Karpas-422 (cell line): ENCODE results near the gene SWT1. TPM values are rescaled to one million over a fixed set of nuclear protein-coding genes. Genes with fewer than 3 reads are reported as not detected.
"Not testable (repeated sequence)": the region's sequence is repeated elsewhere in the genome, so short reads cannot be mapped to it uniquely, and the experiment has no call there.

Experiments used
- DNase-seq: peaks from one replicate; pipeline ENCODE4 v3.0.0-alpha.2; 2015
- H2AFZ ChIP-seq: fragments of 200-600 bp; sonication (generic); 2 replicates; pipeline ENCODE4 v1.6.1; 2014; ENCODE audit warnings: antibody characterized with exemption, low read length, mixed read lengths
- H3K27ac ChIP-seq: fragments of 200-600 bp; sonication (generic); 2 replicates; pipeline ENCODE4 v1.5.1; 2014; ENCODE audit warnings: mild to moderate bottlenecking, low read length, moderate library complexity
- H3K27me3 ChIP-seq: fragments of 200-600 bp; sonication (generic); 2 replicates; pipeline ENCODE4 v1.6.1; 2014; ENCODE audit warnings: low read length, mixed read lengths
- H3K36me3 ChIP-seq: fragments of 200-600 bp; sonication (generic); 2 replicates; pipeline ENCODE4 v1.6.1; 2014; ENCODE audit warnings: low read length, mixed read lengths; ENCODE audit not compliant: insufficient read depth
- H3K4me1 ChIP-seq: fragments of 200-600 bp; sonication (generic); 2 replicates; pipeline ENCODE4 v1.6.1; 2014; ENCODE audit warnings: mild to moderate bottlenecking, low read length, mixed read lengths
- H3K4me2 ChIP-seq: fragments of 200-600 bp; sonication (generic); 2 replicates; pipeline ENCODE4 v1.6.1; 2014; ENCODE audit warnings: low read length, low read depth, mild to moderate bottlenecking; ENCODE audit not compliant: poor library complexity, severe bottlenecking
- H3K4me3 ChIP-seq: fragments of 200-600 bp; sonication (generic); 2 replicates; pipeline ENCODE4 v1.5.1; 2014; ENCODE audit warnings: mild to moderate bottlenecking, antibody characterized with exemption, low read length, mixed read lengths
- H3K79me2 ChIP-seq: fragments of 200-600 bp; sonication (generic); 2 replicates; pipeline ENCODE4 v1.6.1; 2014; ENCODE audit warnings: mild to moderate bottlenecking, low read length, mixed read lengths
- H3K9ac ChIP-seq: fragments of 200-600 bp; sonication (generic); 2 replicates; pipeline ENCODE4 v1.6.0; 2014; ENCODE audit warnings: low read length
- H3K9me2 ChIP-seq: fragments of 200-600 bp; sonication (generic), shearing (Covaris generic); replicated peaks from 2 replicates; pipeline ENCODE4 v1.6.0; 2014; ENCODE audit warnings: mild to moderate bottlenecking, low read length, moderate library complexity; ENCODE audit not compliant: insufficient read depth
- H3K9me3 ChIP-seq: fragments of 300-700, 200-600 bp; sonication (generic); 2 replicates; pipeline ENCODE4 v1.6.1; 2014; ENCODE audit warnings: low read length, mixed read lengths
- H4K20me1 ChIP-seq: fragments of 200-600 bp; sonication (generic); 2 replicates; pipeline ENCODE4 v1.6.1; 2014; ENCODE audit warnings: mild to moderate bottlenecking, antibody characterized with exemption, low read length, low read depth; ENCODE audit not compliant: insufficient read depth
- total RNA-seq: library from RNA; depleted of rRNA; stranded (reverse); fragments of >200 nt; shearing (Covaris generic); gene quantifications from 2 replicates; pipeline ENCODE4 v1.2.3, GENCODE V29; 2014; ENCODE audit warnings: low replicate concordance

SWT1 gene
- total RNA-seq, 1 experiment from 2014 or later, result 1.8 TPM

DNA sequence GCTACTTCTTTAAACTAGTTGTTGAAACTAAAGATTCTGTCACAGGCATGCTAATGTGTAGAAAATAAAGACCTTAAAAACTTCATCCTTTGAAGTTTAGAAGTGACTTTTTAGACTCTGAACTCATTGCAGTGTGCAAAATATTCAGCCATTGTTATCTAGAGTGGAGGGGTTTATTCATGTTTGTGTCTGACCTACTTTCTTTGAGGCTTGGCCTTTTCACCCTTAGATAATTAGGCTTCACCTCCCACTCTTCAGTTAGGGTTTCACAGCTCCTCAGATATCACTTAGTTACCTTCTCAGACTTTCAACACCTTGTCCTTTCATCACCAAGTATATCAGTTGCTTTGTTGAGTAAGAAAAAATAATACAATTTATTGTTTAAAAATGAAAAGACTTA is 84.2 kb downstream of the SWT1 start:
- no peaks in the 10 kb centered on the region for H3K4me1 ChIP-seq
- H3K9me2 ChIP-seq, result no peaks in the 10 kb centered on the region
- H3K4me2 ChIP-seq, result no peak overlapping the region
- H3K27me3 ChIP-seq, result no peaks in the 10 kb centered on the region
- no peaks in the 10 kb centered on the region for H3K79me2 ChIP-seq
- no peaks in the 10 kb centered on the region for H4K20me1 ChIP-seq
- no peaks in the 10 kb centered on the region for H3K9me3 ChIP-seq
- H2AFZ ChIP-seq, result no peak overlapping the region
- no peak for DNase-seq
- H3K4me3 ChIP-seq, result no peak overlapping the region
- no peaks in the 10 kb centered on the region for H3K36me3 ChIP-seq
- H3K27ac ChIP-seq, result no peak overlapping the region
- no peak overlapping the region for H3K9ac ChIP-seq

DNA sequence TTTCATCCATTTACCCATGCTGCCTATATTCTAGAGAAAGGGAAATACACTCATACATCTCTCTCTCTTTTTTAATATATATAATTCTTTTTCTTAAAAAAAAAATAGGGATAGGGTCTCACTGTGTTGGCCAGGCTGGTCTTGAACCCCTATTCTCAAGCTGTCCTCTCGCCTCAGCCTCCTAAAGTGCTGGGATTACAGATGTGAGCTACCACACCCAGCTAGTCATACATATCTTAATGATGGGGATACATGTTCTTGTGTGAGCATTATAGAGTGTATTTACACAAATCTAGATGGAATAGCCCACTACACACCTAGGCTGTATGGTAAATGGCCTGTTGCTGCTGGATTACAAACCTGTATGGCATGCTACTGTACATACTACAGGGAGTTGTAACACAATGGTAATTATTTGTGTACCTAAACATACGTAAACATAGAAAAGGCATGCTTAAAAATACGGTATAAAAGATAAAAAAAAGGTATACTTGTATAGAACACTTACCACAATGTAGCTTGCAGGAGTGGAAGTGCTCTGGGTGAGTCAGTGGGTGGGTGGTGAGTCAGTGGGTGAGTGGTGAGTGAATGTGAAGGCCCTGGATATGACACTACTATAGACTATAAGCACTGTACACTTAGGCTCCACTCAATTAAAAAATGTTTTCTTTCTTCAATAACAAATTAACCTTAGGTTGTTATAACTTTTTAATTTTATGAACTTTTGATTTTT is 87.2 kb downstream of the SWT1 start:
- DNase-seq, result no peak

DNA sequence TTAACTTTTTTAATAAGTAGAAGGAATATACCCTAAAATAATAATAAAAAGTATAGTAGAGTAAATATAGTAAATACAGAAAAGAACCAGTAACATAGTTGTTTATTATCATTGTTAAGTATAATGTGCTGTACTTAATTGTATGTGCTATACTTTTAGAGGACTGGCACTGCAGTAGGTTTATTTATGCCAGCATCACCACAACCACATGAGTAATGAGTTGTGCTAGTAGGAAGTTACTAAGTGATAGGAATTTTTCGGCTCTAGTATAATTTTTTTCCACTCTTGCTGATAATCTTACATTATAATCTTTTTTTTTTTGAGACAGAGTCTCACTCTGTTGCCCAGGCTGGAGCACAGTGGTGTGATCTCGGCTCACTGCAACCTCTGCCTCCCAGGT is 88.5 kb downstream of the SWT1 start:
- no peak for DNase-seq
- Histone ChIP-seq H3K4me3 (no peak overlapping the region), H3K27ac (no peak overlapping the region)

More for the DNA sequence above, 87.2 kb downstream of the SWT1 start:
- Histone ChIP-seq H3K9ac (no peak overlapping the region), H3K36me3 (no peaks in the 10 kb centered on the region), H3K79me2 (no peaks in the 10 kb centered on the region), H3K27ac (no peak overlapping the region), H3K9me3 (no peaks in the 10 kb centered on the region), H3K27me3 (no peaks in the 10 kb centered on the region), H2AFZ (no peak overlapping the region), H3K9me2 (no peaks in the 10 kb centered on the region), H3K4me1 (no peaks in the 10 kb centered on the region), H3K4me3 (no peak overlapping the region), H4K20me1 (no peaks in the 10 kb centered on the region), H3K4me2 (no peak overlapping the region)

DNA sequence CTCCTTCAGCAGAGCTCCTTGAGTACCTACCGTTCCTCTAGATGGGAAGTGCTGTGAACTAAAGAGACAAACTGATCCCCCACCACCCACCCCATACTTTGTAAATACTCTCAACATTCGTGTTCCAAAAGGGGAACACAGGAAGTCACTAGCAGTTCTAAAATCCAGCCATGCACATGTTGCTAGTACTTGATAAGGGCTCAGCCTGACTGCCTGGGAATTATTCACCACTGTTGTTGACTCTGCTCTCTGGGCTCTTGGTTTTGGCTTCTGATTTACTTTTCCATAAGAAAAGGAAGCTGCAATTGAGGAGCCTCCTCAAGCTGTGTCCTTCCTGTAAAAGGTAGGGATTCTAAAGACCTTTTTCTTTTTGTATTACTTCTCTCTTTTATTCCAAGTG is 92.6 kb downstream of the SWT1 start:
- no peaks in the 10 kb centered on the region for H3K79me2 ChIP-seq
- no peak overlapping the region for H3K4me3 ChIP-seq
- H3K9ac ChIP-seq, result no peak overlapping the region
- H3K4me2 ChIP-seq, result no peak overlapping the region
- no peaks in the 10 kb centered on the region for H3K9me3 ChIP-seq
- no peaks in the 10 kb centered on the region for H3K4me1 ChIP-seq
- DNase-seq, result no peak
- H3K36me3 ChIP-seq, result no peaks in the 10 kb centered on the region
- no peak overlapping the region for H2AFZ ChIP-seq
- no peaks in the 10 kb centered on the region for H3K27me3 ChIP-seq
- no peaks in the 10 kb centered on the region for H3K9me2 ChIP-seq
- H3K27ac ChIP-seq, result no peak overlapping the region
- no peaks in the 10 kb centered on the region for H4K20me1 ChIP-seq

More for the DNA sequence above, 88.5 kb downstream of the SWT1 start:
- no peaks in the 10 kb centered on the region for H3K79me2 ChIP-seq
- H3K9me2 ChIP-seq, result no peaks in the 10 kb centered on the region
- H3K9me3 ChIP-seq, result no peaks in the 10 kb centered on the region
- H3K9ac ChIP-seq, result no peak overlapping the region
- no peaks in the 10 kb centered on the region for H3K36me3 ChIP-seq
- H3K27me3 ChIP-seq, result no peaks in the 10 kb centered on the region
- H3K4me2 ChIP-seq, result no peak overlapping the region
- no peaks in the 10 kb centered on the region for H4K20me1 ChIP-seq
- no peaks in the 10 kb centered on the region for H3K4me1 ChIP-seq
- no peak overlapping the region for H2AFZ ChIP-seq

DNA sequence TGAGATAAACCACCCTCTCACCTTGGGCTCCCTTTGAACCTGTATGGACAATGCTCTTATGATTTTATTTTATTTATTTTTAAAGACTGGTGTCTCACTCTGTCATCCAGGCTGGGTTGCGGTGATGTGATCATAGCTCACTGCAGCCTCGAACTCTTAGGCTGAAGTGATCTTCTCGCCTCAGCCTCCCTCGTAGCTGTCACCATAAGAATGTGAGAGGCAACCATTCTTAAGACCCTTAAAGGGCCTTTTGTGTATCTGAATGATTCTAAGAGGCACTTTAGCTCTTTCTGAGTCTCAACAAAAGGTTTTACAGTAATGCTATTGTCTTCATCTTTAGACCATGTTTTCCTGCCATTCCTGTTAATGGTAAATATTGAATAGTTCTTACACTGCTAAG is 93.1 kb downstream of the SWT1 start:
- no peak overlapping the region for H3K9ac ChIP-seq
- H3K36me3 ChIP-seq, result no peaks in the 10 kb centered on the region
- DNase-seq, result no peak
- no peaks in the 10 kb centered on the region for H4K20me1 ChIP-seq
- no peaks in the 10 kb centered on the region for H3K4me1 ChIP-seq
- H3K9me2 ChIP-seq, result no peaks in the 10 kb centered on the region
- H3K9me3 ChIP-seq, result no peaks in the 10 kb centered on the region
- H2AFZ ChIP-seq, result no peak overlapping the region
- no peak overlapping the region for H3K4me3 ChIP-seq
- H3K27me3 ChIP-seq, result no peaks in the 10 kb centered on the region
- no peak overlapping the region for H3K27ac ChIP-seq
- H3K79me2 ChIP-seq, result no peaks in the 10 kb centered on the region
- no peak overlapping the region for H3K4me2 ChIP-seq

DNA sequence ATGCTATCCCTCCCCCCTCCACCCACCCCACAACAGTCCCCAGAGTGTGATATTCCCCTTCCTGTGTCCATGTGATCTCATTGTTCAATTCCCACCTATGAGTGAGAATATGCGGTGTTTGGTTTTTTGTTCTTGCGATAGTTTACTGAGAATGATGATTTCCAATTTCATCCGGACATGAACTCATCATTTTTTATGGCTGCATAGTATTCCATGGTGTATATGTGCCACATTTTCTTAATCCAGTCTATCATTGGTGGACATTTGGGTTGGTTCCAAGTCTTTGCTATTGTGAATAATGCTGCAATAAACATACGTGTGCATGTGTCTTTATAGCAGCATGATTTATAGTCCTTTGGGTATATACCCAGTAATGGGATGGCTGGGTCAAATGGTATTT is 95.0 kb downstream of the SWT1 start:
- not testable (repeated sequence) for H3K4me2 ChIP-seq, H3K4me1 ChIP-seq, H3K79me2 ChIP-seq, H3K9ac ChIP-seq, H3K27me3 ChIP-seq, H3K36me3 ChIP-seq, H2AFZ ChIP-seq, H3K9me2 ChIP-seq, H4K20me1 ChIP-seq, H3K4me3 ChIP-seq, H3K9me3 ChIP-seq, DNase-seq, H3K27ac ChIP-seq

DNA sequence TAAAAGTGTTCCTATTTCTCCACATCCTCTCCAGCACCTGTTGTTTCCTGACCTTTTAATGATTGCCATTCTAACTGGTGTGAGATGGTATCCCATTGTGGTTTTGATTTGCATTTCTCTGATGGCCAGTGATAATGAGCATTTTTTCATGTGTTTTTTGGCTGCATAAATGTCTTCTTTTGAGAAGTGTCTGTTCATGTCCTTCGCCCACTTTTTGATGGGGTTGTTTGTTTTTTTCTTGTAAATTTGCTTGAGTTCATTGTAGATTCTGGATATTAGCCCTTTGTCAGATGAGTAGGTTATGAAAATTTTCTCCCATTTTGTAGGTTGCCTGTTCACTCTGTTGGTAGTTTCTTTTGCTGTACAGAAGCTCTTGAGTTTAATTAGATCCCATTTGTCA is 95.4 kb downstream of the SWT1 start:
- H3K36me3 ChIP-seq, H4K20me1 ChIP-seq, DNase-seq, H3K9me2 ChIP-seq, H3K27me3 ChIP-seq, H3K27ac ChIP-seq, H3K4me2 ChIP-seq, H3K4me1 ChIP-seq, H3K4me3 ChIP-seq, H3K79me2 ChIP-seq, H3K9ac ChIP-seq, H2AFZ ChIP-seq, H3K9me3 ChIP-seq: not testable (repeated sequence)

DNA sequence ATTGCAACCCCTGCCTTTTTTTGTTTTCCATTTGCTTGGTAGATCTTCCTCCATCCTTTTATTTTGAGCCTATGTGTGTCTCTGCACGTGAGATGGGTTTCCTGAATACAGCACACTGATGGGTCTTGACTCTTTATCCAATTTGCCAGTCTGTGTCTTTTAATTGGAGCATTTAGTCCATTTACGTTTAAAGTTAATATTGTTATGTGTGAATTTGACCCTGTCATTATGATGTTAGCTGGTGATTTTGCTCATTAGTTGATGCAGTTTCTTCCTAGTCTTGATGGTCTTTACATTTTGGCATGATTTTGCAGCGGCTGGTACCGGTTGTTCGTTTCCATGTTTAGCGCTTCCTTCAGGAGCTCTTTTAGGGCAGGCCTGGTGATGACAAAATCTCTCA is 98.6 kb downstream of the SWT1 start:
- not testable (repeated sequence) for H3K9ac ChIP-seq, H3K4me2 ChIP-seq, H3K79me2 ChIP-seq, H3K9me3 ChIP-seq, H4K20me1 ChIP-seq, H2AFZ ChIP-seq, H3K27ac ChIP-seq, H3K9me2 ChIP-seq, H3K36me3 ChIP-seq, H3K4me3 ChIP-seq, H3K27me3 ChIP-seq, H3K4me1 ChIP-seq, DNase-seq
